KBM-7 (cell line): ENCODE data around the gene ZNF783.
A peak's percentile ranks its signal among the peaks of the same experiment; 100 is the strongest.
"Not testable (repeated sequence)": the region's sequence is repeated elsewhere in the genome, so short reads cannot be mapped to it uniquely, and the experiment has no call there.

Experiments
- DNase-seq: peaks from one replicate; pipeline ENCODE4 v3.0.0-alpha.2; 2015
- in situ Hi-C: fragments of 300-500 bp; cut with MboI; formaldehyde crosslinking; loops from 2 replicates; pipeline ENCODE4 v1.14.3; 2020; ENCODE audit warnings: low sequenced_read_pairs, low pct_unique_long_range_greater_than_20kb, mixed read lengths

Gene ZNF783

DNA sequence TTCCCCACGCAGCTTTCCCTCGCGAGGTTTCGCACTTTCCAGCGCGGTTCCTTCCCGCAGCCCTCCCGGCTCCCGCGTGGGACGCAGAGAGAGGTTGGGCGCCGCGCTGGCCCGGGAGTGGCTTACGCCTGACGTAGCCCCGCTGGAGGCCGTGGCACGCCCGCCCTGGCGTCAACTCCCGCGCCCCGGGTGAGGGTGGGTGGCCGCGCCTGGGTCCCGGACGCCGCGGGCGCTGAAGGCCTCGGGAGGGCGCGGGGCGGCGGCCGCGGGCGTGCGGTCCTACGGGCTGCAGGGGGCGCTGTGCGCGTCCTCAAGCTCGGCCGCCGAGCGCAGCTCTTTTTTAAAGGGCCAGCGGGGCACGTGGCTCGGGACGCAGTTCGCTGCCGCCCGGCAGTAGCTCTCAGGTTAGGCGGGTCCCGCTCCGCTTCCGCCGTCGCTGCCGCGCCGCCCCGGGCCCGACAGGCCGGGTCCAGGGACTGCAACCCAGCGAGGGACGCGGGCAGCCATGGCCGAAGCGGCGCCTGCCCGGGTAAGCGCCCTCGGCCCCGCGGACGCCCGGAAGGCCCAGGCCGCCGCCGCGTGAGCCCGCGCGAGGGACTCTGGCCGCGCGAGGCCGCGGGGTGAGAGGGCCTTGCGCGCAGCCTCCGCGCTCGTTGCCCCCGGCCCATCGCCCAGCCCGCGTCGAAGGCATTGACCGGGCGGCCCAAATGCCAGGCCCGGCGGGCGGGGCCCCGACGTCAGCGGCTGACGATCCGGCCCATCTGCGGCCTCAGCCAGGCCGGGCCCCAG is at the start of gene ZNF783:
ZNF783 (plus strand) TSS at position 368 of the 789 bp plus-strand sequence; CDS start at position 506, 138 bp downstream.
- in situ Hi-C loops: no loop called here
- peak; percentile 83 for DNase-seq

DNA sequence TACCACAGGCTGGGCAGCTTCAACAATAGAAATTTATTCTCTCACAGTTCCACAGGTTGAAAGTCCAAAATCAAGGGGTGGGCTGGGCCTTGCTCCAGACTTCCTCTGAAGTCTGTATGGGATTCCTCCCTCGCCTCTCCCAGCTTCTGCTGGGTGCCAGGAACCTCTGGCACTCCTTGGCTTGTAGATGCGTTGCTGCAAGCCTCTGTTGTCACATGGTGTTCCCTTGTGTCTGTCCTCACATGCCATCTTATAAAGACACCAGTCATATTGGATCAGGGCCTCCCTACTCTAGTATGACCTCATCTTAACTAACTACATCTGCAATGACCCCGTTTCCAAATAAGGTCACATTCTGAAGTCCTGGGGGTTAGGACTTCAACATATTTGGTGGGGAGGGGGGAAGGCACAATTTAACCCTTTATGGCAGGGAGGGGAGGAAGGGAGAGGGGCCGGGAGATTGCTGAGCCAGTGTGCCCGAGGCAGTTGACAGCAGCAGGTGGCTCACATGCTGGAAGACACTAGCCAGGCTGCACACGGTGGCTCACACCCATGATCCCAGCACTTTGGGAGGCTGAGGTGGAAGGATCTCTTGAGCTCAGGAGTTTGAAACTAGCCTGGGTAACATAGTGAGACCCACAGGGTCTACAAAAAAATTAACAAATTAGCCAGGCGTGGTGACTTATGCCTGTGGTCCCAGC is 47.8 kb upstream of the ZNF783 start:
- in situ Hi-C loops: no loop called here
- DNase-seq: no peak

DNA sequence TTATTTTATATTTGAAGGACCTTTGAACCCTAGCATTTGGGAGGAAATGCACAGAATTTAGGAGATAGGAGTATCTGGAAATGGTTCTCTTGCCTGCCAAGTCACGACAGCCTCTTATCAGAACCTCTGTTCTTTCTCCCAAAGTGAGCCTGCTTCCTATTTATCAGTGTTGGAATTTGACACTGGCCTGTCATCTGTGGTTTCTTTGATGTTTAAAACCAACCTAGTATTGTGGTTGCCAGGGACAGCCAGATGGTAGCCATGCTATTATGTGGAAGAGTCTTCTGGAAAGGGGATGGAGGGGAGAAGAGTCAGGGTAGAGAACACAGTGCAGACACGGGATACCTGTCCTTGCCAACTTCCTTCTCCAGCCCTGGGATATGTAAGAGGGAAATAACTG is 45.6 kb upstream of the ZNF783 start:
- no peak for DNase-seq
- in situ Hi-C loops: no loop called here

DNA sequence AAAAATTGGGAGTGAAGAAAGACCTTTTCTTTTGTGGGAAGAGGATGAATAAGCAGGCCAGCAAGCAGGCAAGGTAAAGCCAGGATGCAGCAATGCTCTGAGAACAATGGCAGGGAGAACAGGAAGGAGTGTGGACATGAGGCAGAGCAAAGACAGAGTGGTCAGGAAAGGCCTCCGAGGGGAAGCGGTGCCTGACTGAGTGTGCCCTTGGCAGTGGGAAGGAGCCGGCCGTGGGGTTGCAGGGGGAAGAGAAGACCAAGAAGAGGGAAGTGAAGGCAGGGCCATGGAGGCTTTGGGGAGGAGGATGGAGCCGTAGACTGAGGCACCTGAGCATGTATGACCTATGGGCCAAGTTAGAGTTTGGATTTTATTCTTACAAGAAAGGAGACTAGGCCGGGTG is 44.4 kb upstream of the ZNF783 start:
- in situ Hi-C loops: no loop called here
- DNase-seq: no peak

DNA sequence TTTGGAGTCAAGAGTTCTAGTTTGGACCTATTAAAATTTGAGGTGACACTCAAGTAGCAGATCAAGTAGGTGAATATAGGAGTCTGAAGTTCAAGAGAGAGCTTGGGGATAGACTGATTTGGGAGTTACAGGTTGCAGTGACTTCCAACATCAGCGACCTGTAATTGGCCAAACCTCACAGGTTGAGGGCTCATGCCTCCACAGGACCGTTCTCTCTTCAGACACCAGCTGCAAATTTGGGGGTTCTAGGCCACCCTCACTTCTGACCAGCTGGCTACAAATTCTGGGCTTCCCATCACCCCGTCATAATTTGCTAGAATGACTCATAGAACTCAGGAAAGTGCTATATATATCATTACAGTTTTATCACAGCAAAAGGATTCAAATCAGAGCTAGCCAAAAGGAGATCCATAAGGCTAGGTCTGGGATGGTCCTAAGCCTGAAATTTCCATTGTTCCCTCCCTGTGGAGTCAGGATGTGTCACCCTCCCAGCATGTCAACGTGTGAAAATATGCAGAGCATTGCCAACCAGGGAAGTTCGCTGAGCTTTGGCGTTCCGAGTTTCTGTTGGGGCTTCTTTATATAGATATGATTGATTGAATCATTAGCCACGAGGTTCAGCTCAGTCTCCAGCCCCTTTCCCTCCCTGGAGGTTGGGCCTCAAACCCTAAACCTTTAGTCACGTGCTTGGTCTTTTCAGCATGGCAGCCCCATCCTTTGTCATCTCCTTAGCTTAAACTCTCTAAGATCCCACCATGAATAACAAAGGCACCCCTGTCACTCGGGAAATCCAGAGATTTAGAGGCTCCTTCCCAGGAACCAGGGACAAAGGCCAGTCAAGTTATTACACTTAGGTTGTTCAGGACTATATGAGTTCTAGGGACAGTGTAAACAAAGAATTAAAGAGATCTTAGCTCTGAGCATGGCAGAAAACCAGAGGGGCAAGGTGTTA is 43.3 kb upstream of the ZNF783 start:
- DNase-seq: no peak
- in situ Hi-C loops: no loop called here

DNA sequence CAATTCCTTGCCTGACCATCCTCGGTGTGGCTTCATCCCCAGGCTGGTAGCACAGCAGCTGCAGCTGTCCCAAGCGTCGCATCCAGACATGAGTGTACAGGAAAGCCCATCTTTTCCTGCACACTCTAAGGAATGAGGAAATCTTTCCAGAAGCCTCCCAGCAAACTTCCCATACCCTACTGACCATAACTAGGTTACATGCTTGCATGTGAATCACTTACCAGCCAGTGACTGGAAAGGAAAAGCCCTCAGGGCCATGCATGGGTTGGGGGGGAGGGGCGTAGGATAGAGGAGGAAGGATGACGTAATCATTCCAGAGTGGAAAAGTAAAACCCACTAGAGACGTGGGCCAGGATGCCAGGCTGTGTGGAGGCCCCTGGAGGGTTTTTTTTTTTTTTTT is 41.5 kb upstream of the ZNF783 start:
- DNase-seq: no peak
- in situ Hi-C loops: no loop called here

DNA sequence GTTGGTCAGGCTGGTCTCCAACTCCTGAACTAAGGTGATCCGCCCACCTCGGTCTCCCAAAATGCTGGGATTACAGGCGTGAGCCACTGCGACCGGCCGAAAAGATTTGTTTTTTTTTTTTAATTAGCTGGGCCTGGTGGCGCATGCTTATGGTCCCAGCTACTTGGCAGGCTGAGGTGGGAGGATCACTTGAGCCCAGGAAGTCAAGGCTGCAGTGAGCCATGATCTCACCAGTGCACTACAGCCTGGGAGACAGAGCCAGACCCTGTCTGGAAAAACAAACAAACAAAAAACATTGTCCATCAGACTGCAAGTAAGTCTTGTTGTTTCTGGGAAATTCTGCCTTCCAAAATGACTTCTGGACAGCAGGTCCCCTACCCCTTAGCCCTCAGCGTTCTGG is 38.8 kb upstream of the ZNF783 start:
- no peak for DNase-seq
- in situ Hi-C loops: no loop called here

DNA sequence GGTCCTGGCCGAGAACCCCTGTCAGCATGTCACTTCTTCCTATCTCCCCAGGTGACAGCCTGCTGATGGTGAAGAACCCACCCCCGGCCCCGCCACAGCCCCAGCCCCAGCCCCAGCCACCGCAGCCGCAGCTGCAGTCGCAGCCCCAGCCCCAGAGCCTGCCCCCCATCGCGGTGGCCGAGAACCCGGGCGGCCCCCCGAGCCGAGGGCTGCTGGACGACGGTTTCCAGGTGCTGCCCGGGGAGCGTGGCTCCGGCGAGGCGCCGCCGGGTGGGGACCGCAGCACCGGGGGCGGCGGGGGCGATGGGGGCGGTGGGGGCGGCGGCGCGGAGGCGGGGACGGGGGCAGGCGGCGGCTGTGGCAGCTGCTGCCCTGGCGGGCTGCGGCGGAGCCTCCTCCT is 38.2 kb upstream of the ZNF783 start:
- in situ Hi-C loops: no loop called here
- DNase-seq: no peak

DNA sequence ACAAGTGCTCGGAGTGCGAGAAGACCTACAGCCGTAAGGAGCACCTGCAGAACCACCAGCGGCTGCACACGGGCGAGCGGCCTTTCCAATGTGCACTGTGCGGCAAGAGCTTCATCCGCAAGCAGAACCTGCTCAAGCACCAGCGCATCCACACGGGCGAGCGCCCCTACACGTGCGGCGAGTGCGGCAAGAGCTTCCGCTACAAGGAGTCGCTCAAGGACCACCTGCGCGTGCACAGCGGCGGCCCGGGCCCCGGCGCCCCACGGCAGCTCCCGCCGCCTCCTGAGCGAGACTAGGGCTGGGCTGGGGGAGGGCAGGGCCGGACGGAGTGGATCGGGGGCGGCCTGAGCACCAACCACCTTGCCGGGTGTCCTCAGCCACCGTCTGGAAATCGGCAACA is 37.6 kb upstream of the ZNF783 start:
- in situ Hi-C loops: no loop called here
- no peak for DNase-seq

DNA sequence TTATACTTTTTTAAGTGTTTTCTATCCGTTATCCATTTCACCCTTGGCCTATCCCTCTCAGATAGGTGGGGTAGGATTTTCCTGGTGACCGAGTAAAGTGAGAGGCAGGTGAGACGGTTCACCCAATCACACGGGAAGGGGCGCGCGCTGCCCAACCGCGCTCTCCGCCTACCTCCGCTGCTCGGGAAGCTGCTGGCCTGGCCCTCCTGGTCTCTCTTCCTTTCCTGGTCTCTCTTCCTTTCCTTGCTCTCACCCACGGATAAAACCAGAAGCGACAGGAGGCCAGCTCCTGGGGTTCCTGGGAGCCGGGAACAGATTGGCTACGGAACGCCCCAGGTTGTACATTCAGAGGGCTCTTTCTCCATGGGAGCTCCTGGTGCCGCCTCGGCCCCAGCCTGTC is 36.9 kb upstream of the ZNF783 start:
- DNase-seq: no peak
- in situ Hi-C loops: no loop called here

DNA sequence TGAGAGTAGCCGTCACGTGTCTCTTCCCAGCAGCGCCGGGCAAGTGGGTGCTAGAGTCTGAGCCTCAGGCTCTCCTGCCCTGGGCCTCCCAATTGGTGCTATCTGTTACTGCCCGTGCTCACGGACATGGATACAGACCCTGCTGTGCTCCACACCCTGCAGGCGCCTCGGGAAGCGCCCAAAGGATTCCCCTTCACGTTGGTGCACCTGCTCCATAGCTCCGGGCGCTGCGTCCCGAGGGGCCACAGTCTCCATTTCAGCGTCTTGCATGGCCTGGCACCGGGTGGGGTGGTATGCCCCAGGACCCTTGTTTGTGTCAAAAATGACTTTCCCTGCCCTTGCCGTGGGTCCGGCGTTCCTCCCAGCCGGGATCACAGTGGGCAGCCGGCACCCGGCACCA is 36.3 kb upstream of the ZNF783 start:
- no peak for DNase-seq
- in situ Hi-C loops: no loop called here

DNA sequence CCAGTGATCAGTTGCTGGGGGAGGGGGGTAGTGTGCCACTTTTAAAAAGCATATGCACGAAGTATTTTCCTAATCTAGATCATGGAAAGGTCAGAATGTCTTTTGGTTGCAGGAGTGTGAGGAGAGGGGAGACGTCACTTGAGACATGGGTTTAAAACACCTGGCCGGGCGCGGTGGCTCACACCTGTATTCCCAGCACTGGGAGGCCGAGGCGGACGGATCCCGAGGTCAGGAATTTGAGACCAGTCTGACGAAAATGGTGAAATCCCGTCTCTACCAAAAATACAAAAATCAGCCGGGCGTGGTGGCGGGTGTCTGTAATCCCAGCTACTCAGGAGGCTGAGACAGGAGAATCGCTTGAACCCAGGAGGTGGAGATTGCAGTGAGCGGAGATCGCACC is 35.6 kb upstream of the ZNF783 start:
- DNase-seq, in situ Hi-C loops: not testable (repeated sequence)

DNA sequence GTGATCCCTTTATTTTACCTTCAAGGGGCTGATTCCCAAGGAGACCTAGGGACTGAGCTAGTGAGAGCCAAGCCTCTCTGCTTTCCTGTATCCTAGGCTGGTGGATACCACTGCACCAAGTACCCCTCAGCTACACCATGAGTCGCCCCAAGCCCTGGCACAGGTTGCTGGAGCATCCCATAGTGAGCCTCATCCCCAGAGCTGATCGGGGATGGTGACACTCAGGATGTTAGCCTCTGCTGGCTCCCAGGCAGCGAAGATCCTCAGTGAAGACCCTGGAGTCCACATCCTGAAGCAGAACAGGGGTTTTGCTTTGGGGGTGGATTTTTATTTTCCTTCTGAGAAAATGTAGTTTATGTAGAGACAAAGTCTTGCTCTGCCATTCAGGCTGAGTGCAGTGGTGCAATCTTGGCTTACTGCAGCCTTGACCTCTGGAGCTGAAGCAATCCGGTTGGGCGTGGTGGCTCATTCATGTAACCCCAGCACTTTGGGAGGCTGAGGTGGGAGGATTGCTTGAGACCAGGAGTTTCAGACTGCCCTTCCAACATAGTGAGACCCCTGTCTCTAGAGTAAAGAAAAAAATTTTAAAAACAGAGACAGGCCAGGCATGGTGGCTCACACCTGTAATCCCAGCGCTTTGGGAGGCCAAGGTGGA is 35.0 kb upstream of the ZNF783 start:
- no peak for DNase-seq
- in situ Hi-C loops: no loop called here

DNA sequence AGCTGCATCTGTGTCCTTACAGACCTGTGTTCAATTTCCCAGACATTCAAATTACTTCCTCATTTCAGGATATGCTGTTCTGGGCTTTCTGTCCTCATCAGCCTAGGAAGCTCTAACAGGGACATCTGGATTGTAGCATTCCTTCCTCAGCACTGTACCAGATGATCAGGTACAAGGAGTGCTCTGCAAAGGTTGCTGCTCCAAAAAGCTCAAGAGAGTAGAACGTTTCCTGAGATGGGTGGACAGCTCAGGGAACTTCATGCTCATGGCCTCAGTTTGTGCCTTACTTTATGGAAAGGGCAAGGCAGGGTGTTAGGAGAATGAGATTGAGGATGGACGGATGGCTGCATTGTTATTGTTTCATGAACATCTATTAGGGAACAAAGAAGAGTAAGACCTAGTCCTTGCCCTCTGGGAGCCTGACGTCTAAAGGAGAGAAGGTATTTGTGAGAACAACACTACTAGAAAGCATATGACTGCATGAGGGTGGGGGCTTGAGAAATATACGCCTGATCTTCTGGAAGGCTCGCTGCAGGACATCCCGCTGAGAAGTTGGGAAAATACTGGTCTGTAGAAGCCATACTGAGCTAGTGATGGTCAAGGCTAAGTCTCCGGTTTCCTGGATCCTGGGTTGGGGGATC is 33.0 kb upstream of the ZNF783 start:
- DNase-seq: peak; percentile 39
- in situ Hi-C loops: no loop called here

DNA sequence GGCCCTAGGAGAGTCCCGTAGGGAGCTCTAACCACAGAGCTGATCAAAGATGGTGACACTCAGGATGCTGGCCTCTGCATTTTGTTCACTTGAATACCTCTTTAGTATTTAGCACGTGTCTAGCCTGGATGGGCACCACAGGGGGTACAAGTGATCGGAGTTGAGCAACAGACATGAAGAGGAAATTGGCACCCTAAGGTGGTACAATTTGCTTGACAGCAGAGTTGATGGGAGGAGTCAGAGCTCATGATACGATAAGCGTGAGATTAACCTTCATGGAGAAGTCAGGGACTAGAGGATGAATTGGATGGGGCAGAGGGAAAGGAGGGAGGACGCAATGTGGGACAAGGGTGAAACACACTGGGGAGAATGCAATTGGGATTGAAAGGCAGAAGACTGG is 32.5 kb upstream of the ZNF783 start:
- in situ Hi-C loops: no loop called here
- DNase-seq: no peak

DNA sequence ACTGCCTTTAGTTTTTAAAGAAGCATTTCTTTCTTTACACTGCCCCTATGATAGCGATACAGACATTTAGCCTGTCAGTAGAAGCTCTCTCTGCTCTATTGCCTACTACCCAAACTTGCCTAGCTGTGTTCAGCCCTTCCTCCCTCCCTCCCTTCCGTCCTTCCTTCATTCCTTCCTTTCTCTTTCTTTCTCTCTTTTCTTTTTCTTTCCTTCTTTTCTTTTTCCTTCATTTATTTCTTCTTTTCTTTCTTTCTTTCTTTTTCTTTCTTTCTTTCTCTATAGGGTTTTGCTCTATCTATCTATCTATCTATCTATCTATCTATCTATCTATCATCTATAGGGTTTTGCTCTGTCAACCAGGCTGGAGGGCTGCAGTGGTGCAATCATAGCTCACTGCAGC is 29.6 kb upstream of the ZNF783 start:
- in situ Hi-C loops: no loop called here
- DNase-seq: no peak

DNA sequence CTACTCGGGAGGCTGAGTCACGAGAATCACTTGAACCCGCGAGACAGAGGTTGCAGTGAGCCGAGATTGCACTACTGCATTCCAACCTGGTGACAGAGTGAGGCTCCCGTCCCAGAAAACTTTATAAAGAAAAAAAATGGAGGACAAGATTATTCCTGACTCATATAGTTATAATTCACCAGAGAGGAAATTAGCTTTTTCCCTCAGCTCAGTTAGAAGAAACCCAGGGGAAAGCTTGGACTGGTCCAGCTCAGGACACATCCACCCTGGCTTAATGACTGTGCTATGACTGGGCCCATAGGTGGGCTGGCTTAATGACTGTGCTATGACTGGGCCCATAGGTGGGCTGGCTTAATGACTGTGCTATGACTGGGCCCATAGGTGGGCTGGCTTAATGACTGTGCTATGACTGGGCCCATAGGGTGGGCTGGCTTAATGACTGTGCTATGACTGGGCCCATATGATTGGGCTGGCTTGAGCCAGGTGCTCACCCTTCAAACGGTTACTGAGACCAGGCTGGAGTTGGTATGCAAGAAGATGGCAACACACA is 28.3 kb upstream of the ZNF783 start:
- DNase-seq, in situ Hi-C loops: not testable (repeated sequence)

DNA sequence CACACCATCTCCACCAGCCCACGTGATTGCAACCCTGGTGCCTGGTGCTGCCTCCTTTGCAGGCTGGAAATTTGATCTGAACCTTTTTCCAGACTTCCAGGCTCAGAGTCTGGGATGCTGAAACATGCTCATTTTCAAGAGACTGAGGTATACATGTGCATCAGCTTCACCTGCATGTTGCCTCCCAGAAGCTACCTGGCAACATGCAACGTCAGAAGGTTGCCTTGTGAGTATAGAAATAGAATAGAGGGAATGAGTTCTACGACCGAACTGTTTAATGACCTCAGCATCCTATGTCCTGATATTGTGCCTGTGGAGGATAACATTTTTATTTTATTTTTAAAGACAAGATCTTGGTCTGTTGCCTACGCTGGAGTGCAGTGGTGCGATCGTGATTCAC is 24.5 kb upstream of the ZNF783 start:
- in situ Hi-C loops: no loop called here
- DNase-seq: no peak

DNA sequence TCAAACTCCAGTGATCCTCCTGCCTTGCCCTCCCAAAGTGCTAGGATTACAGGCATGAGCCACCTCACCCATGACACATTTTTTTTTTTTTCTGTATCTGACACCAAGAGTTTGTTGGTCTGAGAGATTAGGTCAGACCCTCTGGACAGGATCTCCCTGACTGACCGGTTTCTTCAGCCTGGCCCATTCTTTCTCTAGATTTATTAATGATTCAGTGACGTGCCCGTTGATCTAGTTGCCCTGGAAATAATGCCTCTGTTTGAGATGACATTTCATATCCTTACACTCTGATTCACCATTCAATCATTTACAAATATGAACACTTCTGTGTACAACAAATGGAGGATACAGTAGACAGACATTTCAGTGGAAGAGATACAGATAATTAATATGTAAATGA is 23.9 kb upstream of the ZNF783 start:
- in situ Hi-C loops: no loop called here
- DNase-seq: no peak
